GM19099 (cell line): Measurements from ENCODE around the gene SLC25A4.

ENCODE experiments used
- POLR2A ChIP-seq: IDR thresholded peaks from 3 replicates; pipeline ENCODE4 v1.6.1; 2011; ENCODE audit warnings: low read depth; ENCODE audit not compliant: insufficient read length; ENCODE audit errors: extremely low read depth

Gene SLC25A4

GRCh38 chr4:185143601-185143969 lies 519 bp downstream of the SLC25A4 start:
- TF ChIP-seq POLR2A: no peak

DNA sequence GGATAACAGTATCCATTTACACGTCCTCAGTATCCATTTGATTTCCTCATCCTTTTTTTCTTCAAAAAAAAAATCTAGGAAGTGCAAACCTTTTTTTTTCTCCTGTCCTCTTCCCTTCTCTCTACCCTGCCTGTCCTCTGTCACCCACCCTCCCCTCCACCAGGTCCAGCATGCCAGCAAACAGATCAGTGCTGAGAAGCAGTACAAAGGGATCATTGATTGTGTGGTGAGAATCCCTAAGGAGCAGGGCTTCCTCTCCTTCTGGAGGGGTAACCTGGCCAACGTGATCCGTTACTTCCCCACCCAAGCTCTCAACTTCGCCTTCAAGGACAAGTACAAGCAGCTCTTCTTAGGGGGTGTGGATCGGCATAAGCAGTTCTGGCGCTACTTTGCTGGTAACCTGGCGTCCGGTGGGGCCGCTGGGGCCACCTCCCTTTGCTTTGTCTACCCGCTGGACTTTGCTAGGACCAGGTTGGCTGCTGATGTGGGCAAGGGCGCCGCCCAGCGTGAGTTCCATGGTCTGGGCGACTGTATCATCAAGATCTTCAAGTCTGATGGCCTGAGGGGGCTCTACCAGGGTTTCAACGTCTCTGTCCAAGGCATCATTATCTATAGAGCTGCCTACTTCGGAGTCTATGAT lies 1.7 kb downstream of the SLC25A4 start:
- TF ChIP-seq POLR2A: no peak

DNA sequence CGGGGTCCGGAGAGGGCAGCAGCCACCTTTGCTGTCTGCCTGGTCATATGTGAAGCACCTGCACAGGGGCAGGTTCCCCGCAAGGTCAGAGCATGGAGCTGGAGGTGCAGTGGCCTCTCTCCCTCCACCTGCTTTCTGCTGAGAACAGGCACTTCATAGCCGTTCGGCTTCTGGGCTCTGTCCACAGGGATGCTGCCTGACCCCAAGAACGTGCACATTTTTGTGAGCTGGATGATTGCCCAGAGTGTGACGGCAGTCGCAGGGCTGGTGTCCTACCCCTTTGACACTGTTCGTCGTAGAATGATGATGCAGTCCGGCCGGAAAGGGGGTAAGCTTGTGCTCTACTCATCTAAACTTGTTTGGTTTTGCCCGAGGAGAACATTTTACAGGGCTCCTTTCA lies 2.5 kb downstream of the SLC25A4 start:
- TF ChIP-seq POLR2A: no peak

GRCh38 chr4:185149392-185149791 lies 6.3 kb downstream of the SLC25A4 start:
- no peak for TF ChIP-seq POLR2A

DNA sequence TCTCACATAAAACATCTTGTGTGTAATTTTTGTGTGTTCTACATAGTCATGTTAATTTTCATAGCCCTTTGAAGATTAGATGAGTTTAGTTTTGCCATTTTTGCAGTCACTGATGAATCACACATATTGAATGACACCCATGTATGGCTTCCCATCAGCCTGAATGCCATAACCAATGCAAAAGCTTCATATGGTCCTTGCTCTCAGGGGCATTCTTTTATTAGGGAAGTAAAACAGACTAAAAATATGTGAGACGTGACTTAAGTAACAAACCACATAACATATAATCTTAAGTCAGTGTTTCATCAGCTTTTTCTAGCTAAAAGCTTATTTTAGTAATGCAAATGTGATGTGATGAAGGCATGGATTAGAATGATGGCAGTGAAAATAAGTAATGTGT lies 8.2 kb downstream of the SLC25A4 start:
- TF ChIP-seq POLR2A: no peak

DNA sequence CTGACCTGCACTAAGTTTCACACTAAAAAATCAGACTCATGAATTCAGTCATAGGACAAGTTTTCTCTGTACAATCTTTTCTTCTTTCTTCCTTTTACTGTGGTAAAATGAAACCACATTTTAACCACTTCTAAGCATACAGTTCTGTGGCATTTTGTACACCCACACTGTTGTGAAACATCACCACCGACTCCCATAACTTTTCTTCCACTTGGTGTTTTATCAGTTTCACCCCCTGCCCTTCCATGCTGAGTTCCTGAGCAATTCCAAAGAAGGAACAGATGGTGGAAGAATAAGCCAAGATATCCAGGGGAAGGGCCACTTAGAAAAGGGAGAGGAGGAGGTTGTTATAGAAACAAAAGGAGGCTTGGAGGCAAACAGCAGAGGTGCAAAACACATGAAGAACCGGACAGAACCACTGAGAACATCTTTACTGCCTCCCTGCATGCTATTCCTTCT lies 22.6 kb downstream of the SLC25A4 start:
- TF ChIP-seq POLR2A: no peak

DNA sequence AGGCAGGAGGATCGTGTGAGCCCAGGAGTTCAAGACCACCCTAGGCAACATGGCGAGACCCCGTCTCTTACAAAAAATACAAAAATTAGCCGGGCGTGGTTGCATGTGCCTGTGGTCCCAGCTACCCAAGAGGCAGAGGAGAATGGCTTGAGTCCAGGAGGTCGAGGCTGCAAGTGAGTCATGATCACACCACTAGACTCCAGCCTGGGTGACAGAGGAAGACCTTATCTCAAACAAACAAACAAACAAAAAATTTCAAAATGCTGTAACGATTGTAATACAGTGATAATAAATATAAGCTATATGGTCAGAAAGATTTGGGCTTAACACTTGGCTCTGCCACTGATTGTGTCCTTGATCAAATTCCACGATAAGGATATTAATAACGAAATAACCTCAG lies 24.2 kb downstream of the SLC25A4 start:
- no peak for TF ChIP-seq POLR2A

DNA sequence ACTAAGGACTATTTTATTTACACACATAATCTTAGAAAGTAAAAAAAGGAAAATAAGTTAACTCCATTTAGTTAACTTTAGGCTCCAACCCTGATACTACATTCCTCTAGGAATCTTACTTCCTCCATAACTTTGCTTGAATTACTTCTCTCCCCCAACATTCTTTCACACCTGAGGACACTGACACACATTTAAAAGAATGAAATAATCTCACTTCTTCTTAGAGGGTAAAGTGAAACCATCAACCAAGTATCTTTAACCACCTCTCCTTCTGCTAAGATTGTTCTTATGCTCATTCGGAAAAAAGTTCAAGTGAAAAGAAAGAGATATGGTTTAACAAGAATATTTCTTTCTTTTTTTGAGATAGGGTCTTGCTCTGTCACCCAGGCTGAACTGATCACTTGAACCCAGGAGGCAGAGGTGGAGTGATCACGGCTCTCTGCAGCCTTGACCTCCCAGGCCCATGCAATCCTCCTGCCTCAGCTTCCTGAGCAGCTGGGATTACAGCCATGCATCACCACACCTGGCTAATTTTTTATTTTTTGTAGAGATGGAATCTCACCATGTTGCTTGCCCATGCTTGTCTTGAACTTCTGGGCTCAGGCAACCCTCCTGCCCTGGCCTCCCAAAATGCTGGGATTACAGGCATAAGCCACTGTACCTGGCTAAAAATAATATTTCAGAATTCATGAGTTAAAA lies 28.5 kb downstream of the SLC25A4 start:
- no peak for TF ChIP-seq POLR2A

DNA sequence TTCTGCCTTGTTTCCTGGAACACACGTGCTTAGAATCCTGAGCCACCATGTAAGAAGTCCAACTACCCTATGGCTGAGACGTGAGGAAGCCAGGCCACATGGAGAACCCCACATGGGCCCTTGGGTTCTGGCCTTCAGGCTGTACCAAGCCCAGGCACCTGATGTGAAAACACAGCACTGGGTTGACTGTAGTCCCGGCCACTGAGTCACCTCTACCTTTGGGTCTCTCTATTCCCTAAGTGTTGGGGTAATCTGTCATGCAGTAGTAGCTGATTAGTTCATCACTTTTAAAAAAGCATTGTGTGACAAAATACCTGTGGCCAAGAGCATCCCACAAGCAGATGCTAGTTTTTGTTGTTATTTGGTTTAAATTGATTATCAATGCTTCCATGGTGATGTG lies 36.4 kb downstream of the SLC25A4 start:
- no peak for TF ChIP-seq POLR2A

- TF ChIP-seq POLR2A: no peak
Measured at GRCh38 chr4:185182239-185182638, 39.2 kb downstream of the SLC25A4 start.

DNA sequence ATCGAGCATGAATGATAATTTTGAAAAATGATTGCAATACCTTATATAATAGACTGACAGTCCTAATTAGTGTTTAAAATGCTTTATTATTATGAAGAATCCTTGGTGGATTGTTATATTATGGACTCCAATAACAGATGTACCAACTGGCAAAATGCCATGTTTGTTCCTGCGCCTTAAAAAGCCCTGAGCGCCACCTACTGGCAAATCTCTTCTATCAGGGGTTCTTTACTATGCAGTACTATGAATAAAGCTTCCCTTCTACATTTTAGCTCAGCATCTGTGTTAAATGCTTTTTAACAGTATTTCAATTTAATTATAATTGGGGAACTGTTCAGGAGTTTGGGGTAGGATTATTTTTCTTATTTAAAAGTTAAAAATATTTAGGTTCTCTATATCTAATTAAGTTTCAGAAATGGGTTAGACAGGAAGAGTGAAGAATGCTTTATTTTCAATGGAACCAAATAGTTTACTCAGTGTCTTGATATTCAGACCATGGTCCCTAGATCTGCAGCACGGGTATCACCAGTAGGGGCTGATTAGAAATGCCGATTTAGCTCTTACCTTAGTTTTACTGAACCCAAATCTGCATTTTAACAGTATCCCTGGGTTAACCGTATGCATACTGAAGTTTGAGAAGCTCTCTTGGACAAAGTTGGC lies 40.7 kb downstream of the SLC25A4 start:
- no peak for TF ChIP-seq POLR2A

- no peak for TF ChIP-seq POLR2A
Measured at GRCh38 chr4:185186769-185187168, 43.7 kb downstream of the SLC25A4 start.

DNA sequence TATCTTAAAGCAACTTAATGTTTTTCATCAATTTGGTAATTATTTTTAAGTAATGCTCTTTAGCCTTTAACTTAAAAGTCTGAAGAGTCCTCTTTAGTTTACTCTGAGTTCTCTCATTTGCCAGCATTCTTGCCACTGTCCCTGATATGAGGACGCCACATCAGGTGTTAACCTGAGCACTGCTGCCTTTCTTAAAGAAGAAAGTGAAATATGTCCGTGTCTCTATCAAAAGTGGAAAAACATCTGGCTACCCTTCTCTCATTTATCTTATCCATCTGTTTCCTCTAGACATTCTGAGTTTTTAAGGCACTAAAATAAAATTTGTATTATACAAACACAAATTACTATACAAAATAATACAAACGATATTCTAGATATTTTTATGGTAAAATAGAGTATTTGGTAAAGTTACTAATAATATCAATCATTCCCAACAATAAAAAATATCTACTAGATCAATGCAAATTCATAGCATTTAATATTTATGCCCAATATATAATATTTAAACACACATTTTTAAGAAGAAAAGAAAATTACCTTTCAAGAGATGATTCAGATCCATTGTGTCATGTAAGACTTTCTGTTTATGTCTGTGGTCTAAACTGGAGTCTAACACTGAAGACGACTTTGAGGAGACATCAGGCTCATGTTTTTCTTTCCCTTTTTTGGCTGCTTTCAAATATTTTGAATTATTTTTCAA lies 46.7 kb downstream of the SLC25A4 start:
- no peak for TF ChIP-seq POLR2A

- no peak for TF ChIP-seq POLR2A
Measured at GRCh38 chr4:185190306-185190856, 47.3 kb downstream of the SLC25A4 start.

DNA sequence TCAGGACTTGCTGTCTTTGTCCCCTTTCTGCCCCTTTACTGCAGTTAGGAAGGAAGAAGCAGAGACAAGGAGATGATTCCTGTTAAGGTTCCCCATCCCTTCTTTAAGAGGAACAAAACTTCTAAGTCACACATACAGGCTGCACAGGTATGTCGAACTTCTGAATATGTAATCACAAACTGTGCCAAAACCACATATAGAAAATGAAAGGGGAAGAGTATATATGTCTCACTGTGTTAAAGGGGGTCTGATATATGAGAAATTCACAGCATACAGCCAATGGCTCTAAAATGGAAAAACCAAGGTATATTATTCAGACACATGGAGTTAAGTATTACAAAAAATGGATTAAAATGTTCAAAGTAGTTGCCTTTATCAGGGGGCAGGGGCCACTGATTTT lies 49.0 kb downstream of the SLC25A4 start:
- no peak for TF ChIP-seq POLR2A

DNA sequence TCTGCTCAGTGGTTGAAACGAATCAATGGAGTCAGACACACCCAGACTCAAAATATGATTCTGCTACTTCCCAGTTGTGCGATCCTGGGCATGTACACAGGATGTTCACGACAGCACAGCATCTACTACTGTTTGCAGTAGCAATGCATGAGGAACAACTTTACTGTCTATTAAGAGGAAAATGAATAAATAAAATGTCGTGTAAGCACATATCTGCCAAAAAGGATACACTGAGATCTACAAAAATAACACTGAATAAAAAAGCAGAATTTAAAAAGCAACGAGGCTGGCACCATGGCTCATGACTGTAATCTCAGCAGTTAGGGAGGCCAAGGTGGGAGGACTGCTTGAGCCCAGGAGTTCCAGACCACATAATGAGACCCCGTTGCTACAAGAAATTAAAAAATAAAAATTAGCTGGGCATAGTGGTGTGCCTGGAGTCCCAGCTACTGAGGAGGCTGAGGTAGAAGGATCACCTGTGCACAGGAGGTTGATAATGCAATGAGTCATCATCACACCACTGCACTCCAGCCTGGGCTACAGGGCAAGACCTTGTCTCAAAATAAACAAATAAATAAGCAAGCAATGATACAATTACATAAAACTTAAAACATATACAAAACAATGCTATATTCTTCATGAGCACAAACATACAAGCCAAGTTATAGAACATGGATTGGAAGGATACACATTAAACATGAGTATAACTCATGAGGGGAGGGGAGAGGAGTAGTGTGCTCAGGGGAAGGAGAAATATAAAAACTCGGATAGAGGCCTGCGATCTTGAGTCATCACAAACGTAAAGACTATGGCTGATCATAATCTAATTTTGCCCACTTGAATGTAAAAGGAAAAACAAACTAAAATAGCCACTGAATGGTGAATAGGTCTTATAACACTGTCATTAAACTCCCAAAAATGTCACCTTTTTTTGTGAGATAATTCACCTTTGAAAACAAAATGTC lies 52.1 kb downstream of the SLC25A4 start:
- no peak for TF ChIP-seq POLR2A
